HG03432 (cell line): ENCODE measurements around the gene C21orf58.
"Not testable (repeated sequence)": the region's sequence is repeated elsewhere in the genome, so short reads cannot be mapped to it uniquely, and the experiment has no call there.

Experiments used
- ATAC-seq: cut with Tn5 transposase; IDR thresholded peaks from one replicate; pipeline ENCODE4 v1.9.1; 2021; ENCODE audit warnings: mild to moderate bottlenecking, moderate library complexity; ENCODE audit not compliant: unreplicated experiment

Gene C21orf58

GRCh38 chr21:46325073-46325912 is 1.6 kb upstream of the C21orf58 start:
- ATAC-seq: no peak

DNA sequence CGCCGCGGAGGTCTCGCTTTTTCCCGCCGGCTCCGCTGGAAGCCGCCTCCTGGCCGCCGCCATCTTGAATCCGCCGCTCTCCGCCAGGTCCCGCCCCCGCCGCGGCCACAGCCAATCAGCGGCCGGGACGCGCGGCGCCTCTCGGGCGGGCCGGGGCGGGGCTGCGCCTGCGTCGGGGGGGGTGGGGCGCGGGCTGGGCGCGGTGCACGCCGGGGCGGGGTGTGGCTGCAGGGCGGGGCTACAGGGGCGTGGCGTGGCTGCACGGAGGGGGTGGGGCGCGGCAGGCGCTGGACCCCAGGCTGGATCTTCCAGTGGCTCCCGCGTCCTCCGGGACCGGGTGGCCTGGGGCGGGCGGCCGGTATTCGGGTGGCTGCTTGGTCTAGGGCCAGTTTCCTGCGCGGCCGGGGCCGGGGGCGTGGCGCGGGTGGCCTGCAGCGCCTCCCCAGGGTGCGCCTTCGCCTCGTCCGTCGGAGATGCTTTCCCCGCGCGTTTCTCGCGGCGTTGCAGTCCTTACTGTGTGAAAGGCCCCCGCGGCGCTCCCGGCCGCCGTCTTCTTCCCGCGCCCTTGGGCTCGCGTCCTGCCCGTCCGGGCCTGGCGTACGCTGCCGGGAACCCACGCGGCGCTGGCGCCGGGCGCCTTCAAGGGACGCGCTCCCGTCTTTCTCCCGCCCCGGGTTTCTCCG is 861 bp upstream of the C21orf58 start:
- peak; percentile 68 for ATAC-seq

GRCh38 chr21:46323227-46323709 is 402 bp downstream of the C21orf58 start:
- ATAC-seq: peak; percentile 7

GRCh38 chr21:46322351-46323226 is 1.1 kb downstream of the C21orf58 start:
- no peak for ATAC-seq

- no peak for ATAC-seq
These were observed 3.3 kb downstream of the C21orf58 start for GRCh38 chr21:46320331-46320801.

- ATAC-seq: no peak
These were observed 4.5 kb downstream of the C21orf58 start for GRCh38 chr21:46319186-46319585.

GRCh38 chr21:46318464-46318845 is 5.2 kb downstream of the C21orf58 start:
- ATAC-seq: no peak

DNA sequence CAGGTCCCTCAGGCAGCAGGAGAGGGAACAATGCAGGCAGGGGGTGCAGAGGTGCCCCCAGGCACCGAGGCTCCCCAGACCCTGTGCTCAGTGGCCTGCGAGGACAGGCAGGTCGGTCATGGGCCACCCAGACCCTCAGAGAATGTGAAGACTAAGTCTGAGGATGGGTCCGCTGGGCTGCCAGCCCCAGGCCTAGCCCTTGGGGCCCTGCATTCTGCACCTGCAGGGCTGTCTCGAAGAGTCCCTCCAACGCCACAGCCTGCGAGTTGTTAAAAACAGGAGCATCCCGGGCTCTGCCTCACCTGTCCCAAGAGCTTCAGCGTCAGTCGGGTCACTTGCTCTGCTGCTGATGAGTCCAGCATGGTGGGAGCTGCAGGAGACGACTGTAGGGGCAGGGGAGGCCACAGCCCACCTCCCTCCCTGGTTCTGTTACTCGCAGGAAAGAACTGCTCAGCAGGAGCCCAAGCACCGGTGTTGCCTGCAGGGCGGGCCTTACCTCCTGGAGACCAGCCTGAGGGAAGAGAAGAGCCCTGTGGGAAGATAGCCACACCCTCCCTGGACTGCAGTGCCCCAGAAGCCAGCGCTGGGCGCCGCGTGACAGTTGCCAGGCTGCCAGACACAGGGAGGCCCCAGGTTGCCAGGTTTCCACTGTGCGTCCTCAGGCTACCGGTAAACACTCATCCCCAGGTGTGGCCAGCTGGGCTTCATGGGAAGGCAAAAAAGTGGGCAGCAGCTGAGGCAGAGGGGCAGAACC is 5.8 kb downstream of the C21orf58 start:
- ATAC-seq: no peak

- ATAC-seq: no peak
These were observed 6.9 kb downstream of the C21orf58 start for GRCh38 chr21:46316708-46317324.

DNA sequence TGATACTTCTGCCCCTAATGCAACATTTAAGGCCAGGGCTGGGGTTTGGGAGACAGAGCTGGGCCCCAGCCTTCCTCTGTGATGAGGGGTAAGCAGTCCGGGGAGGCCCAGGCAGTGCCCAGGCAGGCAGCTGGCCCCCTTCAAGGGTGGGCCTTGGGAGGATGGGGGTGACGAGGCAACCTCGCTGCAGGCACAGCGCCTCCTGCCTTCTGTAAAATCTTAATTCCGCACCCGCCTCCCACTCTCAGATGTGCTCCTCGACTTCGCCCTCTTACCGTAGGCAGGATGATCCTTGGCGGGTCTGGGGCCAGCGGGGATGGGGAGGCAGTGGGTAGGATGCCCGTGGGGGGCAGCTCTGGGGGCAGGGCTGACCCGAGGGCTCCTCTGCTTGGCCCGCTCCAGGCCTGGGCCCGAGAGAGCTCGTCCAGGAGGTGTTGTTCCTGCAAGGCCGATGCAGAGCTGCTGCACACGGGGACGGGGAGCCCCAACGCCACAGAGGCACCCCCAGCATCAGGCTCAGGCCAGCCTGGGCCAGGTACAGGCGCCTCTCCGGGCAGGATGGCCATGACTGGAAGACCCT is 9.1 kb downstream of the C21orf58 start:
- no peak for ATAC-seq

GRCh38 chr21:46312949-46313348 is 10.7 kb downstream of the C21orf58 start:
- ATAC-seq: no peak

GRCh38 chr21:46311568-46311967 is 12.1 kb downstream of the C21orf58 start:
- no peak for ATAC-seq

GRCh38 chr21:46310260-46310659 is 13.4 kb downstream of the C21orf58 start:
- not testable (repeated sequence) for ATAC-seq

DNA sequence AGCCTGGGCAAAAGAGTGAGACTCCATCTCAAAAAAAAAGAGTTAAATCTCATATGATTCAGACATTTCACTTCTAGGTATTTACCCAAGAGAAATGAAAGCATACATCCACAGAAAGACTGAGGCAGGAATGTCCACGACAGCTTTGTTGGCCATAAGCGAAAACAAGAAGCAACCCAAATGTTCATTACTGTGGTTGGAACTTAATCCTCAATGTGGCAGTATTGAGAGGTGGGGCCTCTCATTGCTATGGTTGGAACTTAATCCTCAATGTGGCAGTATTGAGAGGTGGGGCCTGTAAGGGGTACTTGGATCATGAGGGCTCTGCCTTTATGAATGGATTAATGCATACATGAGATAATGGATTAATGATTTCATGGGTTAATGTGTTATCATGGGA is 15.2 kb downstream of the C21orf58 start:
- no peak for ATAC-seq

DNA sequence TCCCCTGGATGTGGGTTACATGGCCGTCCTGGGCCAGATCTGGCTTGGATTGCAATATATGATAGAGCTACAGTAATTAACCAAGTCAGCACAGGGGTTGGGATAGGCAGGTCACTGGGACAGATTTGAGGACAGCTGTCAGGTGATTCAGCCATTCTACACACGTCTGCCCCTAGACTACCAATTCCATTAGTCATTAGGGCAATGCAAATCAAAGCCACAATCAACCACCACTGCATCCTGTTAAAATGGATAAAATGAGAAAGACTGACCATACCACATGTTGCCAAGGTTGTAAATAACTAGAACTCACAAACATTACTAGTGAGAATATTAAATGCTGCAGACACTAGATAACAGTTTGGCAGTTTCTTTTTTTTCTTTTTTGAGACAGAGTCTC is 16.0 kb downstream of the C21orf58 start:
- no peak for ATAC-seq

DNA sequence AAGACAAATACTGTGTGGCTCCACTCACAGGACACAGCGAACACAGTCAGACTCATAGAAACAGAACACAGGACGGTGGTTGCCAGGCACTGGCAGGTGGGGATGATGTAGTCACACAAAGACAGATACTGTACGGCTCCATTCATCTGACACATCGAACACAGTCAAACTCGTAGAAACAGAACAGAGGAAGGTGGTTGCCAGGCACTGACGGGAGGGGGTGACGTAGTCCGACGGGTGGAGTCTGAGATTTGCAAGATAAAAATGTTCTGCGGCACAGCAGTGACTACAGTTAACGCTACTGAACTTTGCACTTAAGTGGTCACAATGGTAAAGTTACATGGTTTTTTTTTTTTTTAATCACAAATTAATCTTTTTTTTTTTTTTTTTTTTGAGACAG is 18.7 kb downstream of the C21orf58 start:
- no peak for ATAC-seq

GRCh38 chr21:46304437-46304836 is 19.2 kb downstream of the C21orf58 start:
- ATAC-seq: no peak

GRCh38 chr21:46301759-46302158 is 21.9 kb downstream of the C21orf58 start:
- no peak for ATAC-seq

- ATAC-seq: no peak
These were observed 24.5 kb downstream of the C21orf58 start for GRCh38 chr21:46299167-46299566.
